GM12872 (cell line): ENCODE data around the gene IMMP2L.

ENCODE experiments used
- CTCF ChIP-seq: IDR thresholded peaks from 3 replicates; pipeline ENCODE4 v1.5.1; 2011; ENCODE audit warnings: low read depth, mild to moderate bottlenecking, low read length, moderate library complexity; ENCODE audit not compliant: insufficient read depth

IMMP2L gene

GRCh38 chr7:111407258-111407657, 155.0 kb downstream of the IMMP2L start:
- no peak for TF ChIP-seq CTCF

GRCh38 chr7:111405621-111406020, 156.7 kb downstream of the IMMP2L start:
- TF ChIP-seq CTCF, result no peak

- no peak for TF ChIP-seq CTCF
Measured at GRCh38 chr7:111401516-111401915, 160.8 kb downstream of the IMMP2L start.

- no peak for TF ChIP-seq CTCF
Measured at GRCh38 chr7:111400088-111400487, 162.2 kb downstream of the IMMP2L start.

GRCh38 chr7:111394891-111395290, 167.4 kb downstream of the IMMP2L start:
- no peak for TF ChIP-seq CTCF

GRCh38 chr7:111393011-111393754, 169.1 kb downstream of the IMMP2L start:
- TF ChIP-seq CTCF, result no peak

- TF ChIP-seq CTCF, result no peak
Measured at GRCh38 chr7:111392294-111392693, 170.0 kb downstream of the IMMP2L start.

- no peak for TF ChIP-seq CTCF
Measured at GRCh38 chr7:111390000-111390399, 172.3 kb downstream of the IMMP2L start.
